ENCODE data around the gene KRTAP10-1. TPM values are rescaled to one million over a fixed set of nuclear protein-coding genes. Genes with fewer than 3 reads are reported as not detected.

Gene KRTAP10-1
- total and polyA plus RNA-seq, 2 of the 8 experiments (the other 6 are each of a cell fraction or from before 2014, with no cell fraction given), result 0.08 TPM; not detected in 1

DNA sequence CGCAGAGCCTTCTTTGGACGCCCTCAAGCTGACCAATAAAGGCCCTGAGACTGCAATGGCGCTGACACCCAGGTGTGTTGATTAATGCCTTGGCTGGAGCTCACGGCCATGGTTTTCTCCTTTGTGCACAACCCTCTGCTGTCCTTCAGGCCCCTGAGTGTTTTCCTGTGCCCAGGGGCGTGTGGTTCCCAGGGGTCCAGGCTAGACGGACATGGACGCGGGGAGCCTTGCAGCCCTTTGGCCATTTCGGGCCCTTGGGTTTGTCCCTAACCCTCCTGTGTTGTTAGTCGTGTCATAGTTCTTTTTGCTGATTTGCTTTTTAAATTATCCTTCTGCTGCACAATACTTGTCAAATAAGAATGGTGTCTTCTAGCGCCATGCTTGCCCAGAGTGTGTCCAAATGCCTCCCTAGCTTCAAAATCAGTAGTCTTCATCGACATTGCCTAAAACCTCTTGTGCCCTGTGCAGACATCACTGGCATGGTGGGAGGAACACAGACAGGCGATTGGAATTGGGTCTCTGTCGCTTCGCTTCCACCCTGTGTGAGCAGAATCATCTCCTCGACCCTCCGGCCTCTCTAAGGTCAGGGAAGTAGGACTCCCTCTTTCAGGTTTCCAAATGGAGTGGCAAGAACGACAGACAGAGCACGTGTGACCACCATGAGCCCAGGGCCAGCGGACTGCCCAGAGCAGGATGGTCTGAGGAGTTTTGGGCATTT is 35.5 kb upstream of the KRTAP10-1 start (continued):
- TF ChIP-seq, protein P1, sequence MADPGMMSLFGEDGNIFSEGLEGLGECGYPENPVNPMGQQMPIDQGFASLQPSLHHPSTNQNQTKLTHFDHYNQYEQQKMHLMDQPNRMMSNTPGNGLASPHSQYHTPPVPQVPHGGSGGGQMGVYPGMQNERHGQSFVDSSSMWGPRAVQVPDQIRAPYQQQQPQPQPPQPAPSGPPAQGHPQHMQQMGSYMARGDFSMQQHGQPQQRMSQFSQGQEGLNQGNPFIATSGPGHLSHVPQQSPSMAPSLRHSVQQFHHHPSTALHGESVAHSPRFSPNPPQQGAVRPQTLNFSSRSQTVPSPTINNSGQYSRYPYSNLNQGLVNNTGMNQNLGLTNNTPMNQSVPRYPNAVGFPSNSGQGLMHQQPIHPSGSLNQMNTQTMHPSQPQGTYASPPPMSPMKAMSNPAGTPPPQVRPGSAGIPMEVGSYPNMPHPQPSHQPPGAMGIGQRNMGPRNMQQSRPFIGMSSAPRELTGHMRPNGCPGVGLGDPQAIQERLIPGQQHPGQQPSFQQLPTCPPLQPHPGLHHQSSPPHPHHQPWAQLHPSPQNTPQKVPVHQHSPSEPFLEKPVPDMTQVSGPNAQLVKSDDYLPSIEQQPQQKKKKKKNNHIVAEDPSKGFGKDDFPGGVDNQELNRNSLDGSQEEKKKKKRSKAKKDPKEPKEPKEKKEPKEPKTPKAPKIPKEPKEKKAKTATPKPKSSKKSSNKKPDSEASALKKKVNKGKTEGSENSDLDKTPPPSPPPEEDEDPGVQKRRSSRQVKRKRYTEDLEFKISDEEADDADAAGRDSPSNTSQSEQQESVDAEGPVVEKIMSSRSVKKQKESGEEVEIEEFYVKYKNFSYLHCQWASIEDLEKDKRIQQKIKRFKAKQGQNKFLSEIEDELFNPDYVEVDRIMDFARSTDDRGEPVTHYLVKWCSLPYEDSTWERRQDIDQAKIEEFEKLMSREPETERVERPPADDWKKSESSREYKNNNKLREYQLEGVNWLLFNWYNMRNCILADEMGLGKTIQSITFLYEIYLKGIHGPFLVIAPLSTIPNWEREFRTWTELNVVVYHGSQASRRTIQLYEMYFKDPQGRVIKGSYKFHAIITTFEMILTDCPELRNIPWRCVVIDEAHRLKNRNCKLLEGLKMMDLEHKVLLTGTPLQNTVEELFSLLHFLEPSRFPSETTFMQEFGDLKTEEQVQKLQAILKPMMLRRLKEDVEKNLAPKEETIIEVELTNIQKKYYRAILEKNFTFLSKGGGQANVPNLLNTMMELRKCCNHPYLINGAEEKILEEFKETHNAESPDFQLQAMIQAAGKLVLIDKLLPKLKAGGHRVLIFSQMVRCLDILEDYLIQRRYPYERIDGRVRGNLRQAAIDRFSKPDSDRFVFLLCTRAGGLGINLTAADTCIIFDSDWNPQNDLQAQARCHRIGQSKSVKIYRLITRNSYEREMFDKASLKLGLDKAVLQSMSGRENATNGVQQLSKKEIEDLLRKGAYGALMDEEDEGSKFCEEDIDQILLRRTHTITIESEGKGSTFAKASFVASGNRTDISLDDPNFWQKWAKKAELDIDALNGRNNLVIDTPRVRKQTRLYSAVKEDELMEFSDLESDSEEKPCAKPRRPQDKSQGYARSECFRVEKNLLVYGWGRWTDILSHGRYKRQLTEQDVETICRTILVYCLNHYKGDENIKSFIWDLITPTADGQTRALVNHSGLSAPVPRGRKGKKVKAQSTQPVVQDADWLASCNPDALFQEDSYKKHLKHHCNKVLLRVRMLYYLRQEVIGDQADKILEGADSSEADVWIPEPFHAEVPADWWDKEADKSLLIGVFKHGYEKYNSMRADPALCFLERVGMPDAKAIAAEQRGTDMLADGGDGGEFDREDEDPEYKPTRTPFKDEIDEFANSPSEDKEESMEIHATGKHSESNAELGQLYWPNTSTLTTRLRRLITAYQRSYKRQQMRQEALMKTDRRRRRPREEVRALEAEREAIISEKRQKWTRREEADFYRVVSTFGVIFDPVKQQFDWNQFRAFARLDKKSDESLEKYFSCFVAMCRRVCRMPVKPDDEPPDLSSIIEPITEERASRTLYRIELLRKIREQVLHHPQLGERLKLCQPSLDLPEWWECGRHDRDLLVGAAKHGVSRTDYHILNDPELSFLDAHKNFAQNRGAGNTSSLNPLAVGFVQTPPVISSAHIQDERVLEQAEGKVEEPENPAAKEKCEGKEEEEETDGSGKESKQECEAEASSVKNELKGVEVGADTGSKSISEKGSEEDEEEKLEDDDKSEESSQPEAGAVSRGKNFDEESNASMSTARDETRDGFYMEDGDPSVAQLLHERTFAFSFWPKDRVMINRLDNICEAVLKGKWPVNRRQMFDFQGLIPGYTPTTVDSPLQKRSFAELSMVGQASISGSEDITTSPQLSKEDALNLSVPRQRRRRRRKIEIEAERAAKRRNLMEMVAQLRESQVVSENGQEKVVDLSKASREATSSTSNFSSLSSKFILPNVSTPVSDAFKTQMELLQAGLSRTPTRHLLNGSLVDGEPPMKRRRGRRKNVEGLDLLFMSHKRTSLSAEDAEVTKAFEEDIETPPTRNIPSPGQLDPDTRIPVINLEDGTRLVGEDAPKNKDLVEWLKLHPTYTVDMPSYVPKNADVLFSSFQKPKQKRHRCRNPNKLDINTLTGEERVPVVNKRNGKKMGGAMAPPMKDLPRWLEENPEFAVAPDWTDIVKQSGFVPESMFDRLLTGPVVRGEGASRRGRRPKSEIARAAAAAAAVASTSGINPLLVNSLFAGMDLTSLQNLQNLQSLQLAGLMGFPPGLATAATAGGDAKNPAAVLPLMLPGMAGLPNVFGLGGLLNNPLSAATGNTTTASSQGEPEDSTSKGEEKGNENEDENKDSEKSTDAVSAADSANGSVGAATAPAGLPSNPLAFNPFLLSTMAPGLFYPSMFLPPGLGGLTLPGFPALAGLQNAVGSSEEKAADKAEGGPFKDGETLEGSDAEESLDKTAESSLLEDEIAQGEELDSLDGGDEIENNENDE (IDR thresholded peaks at IDR 0.05; ENCODE audit: insufficient replicate concordance, low read length), result no peak

Measured in H1 (cell line).